Measurements from ENCODE around the gene CLDN7. TPM values are rescaled to one million over a fixed set of nuclear protein-coding genes. Genes with fewer than 3 reads are reported as not detected.

Gene CLDN7
- total RNA-seq, 1 experiment from 2014 or later: 286 TPM

- peak; percentile 5 for ATAC-seq
These were observed 693 bp downstream of the CLDN7 start for GRCh38 chr17:7261379-7262191.

More at GRCh38 chr17:7261379-7262191, 693 bp downstream of the CLDN7 start:
- RAD21 ChIA-PET (ENCODE audit: low non-redundant PET in 1 of 2, low total read pairs in 2 of 2, uncharacterized antibody in 2 of 2, unreplicated experiment in 2 of 2): no interaction called here
- Histone ChIP-seq H3K4me3 (replicated peaks in 1 of 2; ENCODE audit: low read depth in 1 of 2, low read length in 2 of 2) (peak overlapping the region; percentile 98 to 99), H3K27ac (ENCODE audit: low read depth, low read length) (peak overlapping the region; percentile 94), H4K20me1 (ENCODE audit: insufficient read depth) (peaks cover 5% of the 10 kb centered on the region; the same call in 1 of the 2 replicates), H3K36me3 (ENCODE audit: control insufficient read depth in 1 of 2, insufficient read depth in 2 of 2, low read length in 2 of 2) (peaks cover 9 to 25% of the 10 kb centered on the region in 2 experiments), H3K9ac (ENCODE audit: low read length) (peak overlapping the region; percentile 99), H3K9me2 (ENCODE audit: insufficient read depth) (no peaks in the 10 kb centered on the region), H3K27me3 (ENCODE audit: insufficient read depth, low read length) (no peaks in the 10 kb centered on the region), H3K9me3 (ENCODE audit: control insufficient read depth in 1 of 2, insufficient read depth in 1 of 2, low read depth in 1 of 2, low read length in 2 of 2) (no peaks in the 10 kb centered on the region), H3K4me2 (ENCODE audit: low read length) (peak overlapping the region; percentile 90), H2AFZ (ENCODE audit: low read depth, low read length, poor library complexity, severe bottlenecking) (no peak overlapping the region), H3K4me1 (ENCODE audit: control insufficient read depth in 1 of 2, insufficient read depth in 2 of 2, low read length in 2 of 2) (peaks cover 39 to 62% of the 10 kb centered on the region in 2 experiments), H3K79me2 (ENCODE audit: insufficient read depth, low read length) (peaks cover 54% of the 10 kb centered on the region)
- TSS peak; percentile 63 for BruUV-seq (replicated peaks)
- POLR2A ChIA-PET: interaction anchor here (1.1 kb wide), 2 partner anchors 24 to 71 kb away, joined by 3 to 7 read pairs; no protein-coding TSS in a partner anchor
- CTCF ChIA-PET: no interaction called here
- TF ChIP-seq ZBTB33 (IDR thresholded peaks at IDR 0.05; ENCODE audit: extremely low read depth, insufficient replicate concordance, low read length) (no peak), ZFX (IDR thresholded peaks at IDR 0.05) (peak; percentile 68)
- intact Hi-C loops (cut with micrococcal nuclease): loop anchor here (1.0 to 10.0 kb wide), 4 partner anchors 9 to 173 kb away; partner anchors contain the start of genes ELP5, FGF11, SLC2A4 and TMEM102
- no peak for DNase-seq (ENCODE audit: low read depth, low spot score)

Measured in HCT116 (cell line).